Measurements from ENCODE around the gene MBL2.

DNA sequence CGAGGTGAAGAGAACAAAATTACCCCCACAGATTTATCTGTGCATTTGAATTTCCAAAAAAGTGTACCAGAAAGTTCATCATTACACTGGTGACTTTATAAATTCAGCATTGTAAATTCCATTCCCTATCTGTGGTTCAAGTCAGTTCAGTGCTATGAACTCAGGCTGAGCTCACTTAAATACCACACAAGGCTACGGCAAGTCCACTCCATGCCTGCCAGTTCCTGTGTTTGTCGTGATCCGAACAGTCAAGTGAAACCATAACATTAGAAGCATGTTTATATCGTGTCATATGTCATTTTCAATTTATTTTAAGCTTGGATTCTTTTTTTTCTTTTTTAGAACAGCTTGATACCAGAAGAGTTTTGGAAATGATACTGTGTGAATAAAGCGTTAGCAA lies 14.8 kb downstream of the MBL2 start:
- TF ChIP-seq EZH2 (IDR thresholded peaks at IDR 0.05; ENCODE audit: borderline replicate concordance, insufficient read depth, low read length, poor library complexity, severe bottlenecking) (no peak), TAF1 (IDR thresholded peaks at IDR 0.05; ENCODE audit: low read depth) (no peak), SMC3 (conservative IDR thresholded peaks at IDR 0.05; ENCODE audit: poor library complexity) (no peak), POLR2AphosphoS5 (IDR thresholded peaks at IDR 0.05) (no peak), EP300 (conservative IDR thresholded peaks at IDR 0.05; ENCODE audit: poor library complexity, severe bottlenecking) (no peak), RAD21 (conservative IDR thresholded peaks at IDR 0.05) (no peak)
- TF ChIP-seq, protein P1, sequence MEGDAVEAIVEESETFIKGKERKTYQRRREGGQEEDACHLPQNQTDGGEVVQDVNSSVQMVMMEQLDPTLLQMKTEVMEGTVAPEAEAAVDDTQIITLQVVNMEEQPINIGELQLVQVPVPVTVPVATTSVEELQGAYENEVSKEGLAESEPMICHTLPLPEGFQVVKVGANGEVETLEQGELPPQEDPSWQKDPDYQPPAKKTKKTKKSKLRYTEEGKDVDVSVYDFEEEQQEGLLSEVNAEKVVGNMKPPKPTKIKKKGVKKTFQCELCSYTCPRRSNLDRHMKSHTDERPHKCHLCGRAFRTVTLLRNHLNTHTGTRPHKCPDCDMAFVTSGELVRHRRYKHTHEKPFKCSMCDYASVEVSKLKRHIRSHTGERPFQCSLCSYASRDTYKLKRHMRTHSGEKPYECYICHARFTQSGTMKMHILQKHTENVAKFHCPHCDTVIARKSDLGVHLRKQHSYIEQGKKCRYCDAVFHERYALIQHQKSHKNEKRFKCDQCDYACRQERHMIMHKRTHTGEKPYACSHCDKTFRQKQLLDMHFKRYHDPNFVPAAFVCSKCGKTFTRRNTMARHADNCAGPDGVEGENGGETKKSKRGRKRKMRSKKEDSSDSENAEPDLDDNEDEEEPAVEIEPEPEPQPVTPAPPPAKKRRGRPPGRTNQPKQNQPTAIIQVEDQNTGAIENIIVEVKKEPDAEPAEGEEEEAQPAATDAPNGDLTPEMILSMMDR (IDR thresholded peaks at IDR 0.05; ENCODE audit: poor library complexity, severe bottlenecking) = no peak

Data from neural cell (in vitro differentiated cells).